ENCODE measurements around the gene CAMTA1.

DNA sequence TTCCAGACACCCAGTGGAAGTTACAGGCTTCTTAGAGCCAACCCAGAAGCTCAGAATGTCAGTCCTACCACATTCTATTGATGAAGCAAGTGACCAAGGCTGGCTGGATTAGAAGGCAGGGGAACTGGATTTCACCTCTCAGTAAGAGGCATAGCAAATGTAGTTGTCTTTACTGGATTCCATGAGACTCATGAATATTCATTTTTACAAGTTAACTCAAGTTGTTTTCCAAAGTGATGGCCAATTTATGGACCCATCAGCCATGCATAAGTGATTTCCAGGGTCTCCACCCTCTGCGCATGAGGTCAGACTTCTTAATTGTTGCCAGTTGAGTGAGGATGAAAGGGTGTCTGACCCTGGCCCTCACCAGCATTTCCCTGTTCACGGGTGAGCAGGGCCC lies 559.0 kb downstream of the CAMTA1 start:
- TF ChIP-seq SMC3 (conservative IDR thresholded peaks at IDR 0.05; ENCODE audit: poor library complexity), result no peak
- TF ChIP-seq, protein P1, sequence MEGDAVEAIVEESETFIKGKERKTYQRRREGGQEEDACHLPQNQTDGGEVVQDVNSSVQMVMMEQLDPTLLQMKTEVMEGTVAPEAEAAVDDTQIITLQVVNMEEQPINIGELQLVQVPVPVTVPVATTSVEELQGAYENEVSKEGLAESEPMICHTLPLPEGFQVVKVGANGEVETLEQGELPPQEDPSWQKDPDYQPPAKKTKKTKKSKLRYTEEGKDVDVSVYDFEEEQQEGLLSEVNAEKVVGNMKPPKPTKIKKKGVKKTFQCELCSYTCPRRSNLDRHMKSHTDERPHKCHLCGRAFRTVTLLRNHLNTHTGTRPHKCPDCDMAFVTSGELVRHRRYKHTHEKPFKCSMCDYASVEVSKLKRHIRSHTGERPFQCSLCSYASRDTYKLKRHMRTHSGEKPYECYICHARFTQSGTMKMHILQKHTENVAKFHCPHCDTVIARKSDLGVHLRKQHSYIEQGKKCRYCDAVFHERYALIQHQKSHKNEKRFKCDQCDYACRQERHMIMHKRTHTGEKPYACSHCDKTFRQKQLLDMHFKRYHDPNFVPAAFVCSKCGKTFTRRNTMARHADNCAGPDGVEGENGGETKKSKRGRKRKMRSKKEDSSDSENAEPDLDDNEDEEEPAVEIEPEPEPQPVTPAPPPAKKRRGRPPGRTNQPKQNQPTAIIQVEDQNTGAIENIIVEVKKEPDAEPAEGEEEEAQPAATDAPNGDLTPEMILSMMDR (IDR thresholded peaks at IDR 0.05; ENCODE audit: poor library complexity, severe bottlenecking), result no peak

Data from neural cell (in vitro differentiated cells).